Measurements from ENCODE around the gene FGD4. TPM values are rescaled to one million over a fixed set of nuclear protein-coding genes. Genes with fewer than 3 reads are reported as not detected.

FGD4 gene
- total and polyA plus RNA-seq, 2 donors from 2014 or later, result 4.9 to 55.5 TPM

DNA sequence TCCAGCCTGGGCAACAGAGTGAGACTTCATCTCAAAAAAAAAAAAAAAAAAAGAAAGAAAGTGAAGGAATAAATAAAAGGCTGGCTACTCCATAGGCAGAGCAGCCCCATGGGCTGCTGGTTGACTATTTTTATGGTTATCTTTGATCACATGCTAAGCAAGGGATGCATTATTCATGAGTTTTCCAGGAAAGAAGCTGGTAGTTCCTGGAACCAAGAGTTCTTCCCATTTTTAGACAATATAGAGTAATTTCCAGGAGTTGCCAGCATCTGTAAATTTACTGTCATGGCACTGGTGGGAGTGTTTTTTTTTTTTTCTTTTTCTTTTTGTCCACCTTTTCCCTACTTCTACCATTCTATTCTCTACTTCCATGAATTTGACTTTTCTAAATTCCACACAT, 24.2 kb downstream of the FGD4 start:
- Histone ChIP-seq H3K27ac (ENCODE audit: low read depth in 2 of 2, low read length in 2 of 2) (no peak overlapping the region), H3K27me3 (ENCODE audit: control insufficient read depth, insufficient read depth, low read length) (no peaks in the 10 kb centered on the region), H3K9ac (ENCODE audit: low read length in 3 of 3) (no peak overlapping the region), H3K36me3 (ENCODE audit: control insufficient read depth in 2 of 3, insufficient read depth in 3 of 3, low read length in 3 of 3) (no peaks in the 10 kb centered on the region), H3K4me3 (ENCODE audit: low read length in 3 of 3) (no peak overlapping the region), H3K4me1 (ENCODE audit: control insufficient read depth in 2 of 3, insufficient read depth in 2 of 3, low read depth in 1 of 3, low read length in 3 of 3) (peaks cover 0 to 18% (median 4%) of the 10 kb centered on the region in 3 donors), H3K9me3 (ENCODE audit: control insufficient read depth in 2 of 3, insufficient read depth in 1 of 3, low read length in 3 of 3) (no peaks in the 10 kb centered on the region)
- FAIRE-seq, result no peak
- TF ChIP-seq, protein P1, sequence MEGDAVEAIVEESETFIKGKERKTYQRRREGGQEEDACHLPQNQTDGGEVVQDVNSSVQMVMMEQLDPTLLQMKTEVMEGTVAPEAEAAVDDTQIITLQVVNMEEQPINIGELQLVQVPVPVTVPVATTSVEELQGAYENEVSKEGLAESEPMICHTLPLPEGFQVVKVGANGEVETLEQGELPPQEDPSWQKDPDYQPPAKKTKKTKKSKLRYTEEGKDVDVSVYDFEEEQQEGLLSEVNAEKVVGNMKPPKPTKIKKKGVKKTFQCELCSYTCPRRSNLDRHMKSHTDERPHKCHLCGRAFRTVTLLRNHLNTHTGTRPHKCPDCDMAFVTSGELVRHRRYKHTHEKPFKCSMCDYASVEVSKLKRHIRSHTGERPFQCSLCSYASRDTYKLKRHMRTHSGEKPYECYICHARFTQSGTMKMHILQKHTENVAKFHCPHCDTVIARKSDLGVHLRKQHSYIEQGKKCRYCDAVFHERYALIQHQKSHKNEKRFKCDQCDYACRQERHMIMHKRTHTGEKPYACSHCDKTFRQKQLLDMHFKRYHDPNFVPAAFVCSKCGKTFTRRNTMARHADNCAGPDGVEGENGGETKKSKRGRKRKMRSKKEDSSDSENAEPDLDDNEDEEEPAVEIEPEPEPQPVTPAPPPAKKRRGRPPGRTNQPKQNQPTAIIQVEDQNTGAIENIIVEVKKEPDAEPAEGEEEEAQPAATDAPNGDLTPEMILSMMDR (IDR thresholded peaks at IDR 0.05; ENCODE audit: borderline replicate concordance, extremely low read depth, insufficient read depth), result no peak
- DNase-seq, result no peak
- intact Hi-C loops (cut with DNase I), result no loop called here

DNA sequence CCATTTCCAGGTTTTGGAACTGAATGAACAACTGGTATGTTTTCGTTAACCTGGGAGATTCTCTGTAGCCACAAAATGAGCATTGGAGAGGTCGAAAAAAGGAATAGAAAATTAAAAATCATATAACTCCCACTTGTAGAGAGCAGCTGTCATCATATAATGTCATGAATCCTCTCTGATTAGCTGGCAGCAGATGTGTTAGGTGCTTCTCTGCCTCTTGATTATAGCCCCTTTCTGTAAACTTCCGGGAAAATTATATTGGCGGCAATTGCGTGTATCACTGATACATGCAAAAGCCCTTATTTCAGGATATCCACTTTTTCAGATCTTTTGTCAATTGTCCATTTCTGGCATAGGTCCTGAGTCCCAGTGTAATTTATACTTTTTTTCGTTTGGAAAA, 31.7 kb downstream of the FGD4 start:
- no peaks in the 10 kb centered on the region for H3K36me3 ChIP-seq (ENCODE audit: control insufficient read depth in 2 of 3, insufficient read depth in 3 of 3, low read length in 3 of 3)
- no peak overlapping the region for H3K4me3 ChIP-seq (ENCODE audit: low read length in 3 of 3)
- TF ChIP-seq, protein P1 (IDR thresholded peaks at IDR 0.05; ENCODE audit: borderline replicate concordance, extremely low read depth, insufficient read depth), result no peak
- no peak overlapping the region for H3K27ac ChIP-seq (ENCODE audit: low read depth in 2 of 2, low read length in 2 of 2)
- no peaks in the 10 kb centered on the region for H3K27me3 ChIP-seq (ENCODE audit: control insufficient read depth, insufficient read depth, low read length)
- no peak for FAIRE-seq
- no peak for DNase-seq
- no peaks in the 10 kb centered on the region for H3K9me3 ChIP-seq (ENCODE audit: control insufficient read depth in 2 of 3, insufficient read depth in 1 of 3, low read length in 3 of 3)
- no peak overlapping the region for H3K9ac ChIP-seq (ENCODE audit: low read length in 3 of 3)
- intact Hi-C loops (cut with DNase I), result no loop called here
- peaks cover 0 to under 1% (median 0%) of the 10 kb centered on the region in 3 donors for H3K4me1 ChIP-seq (ENCODE audit: control insufficient read depth in 2 of 3, insufficient read depth in 2 of 3, low read depth in 1 of 3, low read length in 3 of 3)

DNA sequence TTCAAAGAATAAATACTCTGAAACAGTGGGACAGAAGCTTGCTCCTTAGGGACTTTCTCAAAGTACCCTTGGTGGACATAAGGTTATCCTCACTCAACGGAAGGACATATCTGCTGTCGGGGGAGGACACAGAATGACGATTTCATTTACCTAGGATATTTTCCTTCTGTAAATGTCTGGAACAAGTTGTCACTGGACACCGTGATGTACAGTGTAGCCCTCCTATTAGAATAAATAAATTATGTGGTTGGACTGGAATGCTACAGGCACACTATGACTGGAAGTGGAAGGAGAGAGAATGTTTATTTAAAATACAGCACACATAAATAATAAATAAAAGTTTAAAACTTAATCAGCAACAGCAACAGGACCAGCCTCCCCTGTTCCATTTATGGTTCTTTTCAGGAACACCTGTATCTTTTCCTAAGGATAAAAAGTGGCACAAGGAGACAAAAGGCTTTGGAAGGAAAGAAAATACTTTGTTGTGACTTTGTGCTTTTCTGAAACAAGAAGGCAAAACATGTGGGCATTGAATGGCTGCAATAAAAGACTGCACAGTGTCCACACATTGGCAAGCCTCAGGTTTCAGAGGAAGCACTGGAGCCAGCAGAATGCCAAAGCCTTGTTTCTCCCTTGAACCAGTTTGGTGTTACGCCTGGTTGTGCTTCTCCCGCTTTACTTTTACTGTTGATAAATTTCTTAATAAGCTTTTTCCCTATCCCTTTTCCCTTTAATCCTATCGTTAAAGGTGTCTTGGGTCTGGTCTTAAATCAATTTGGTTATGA, 36.8 kb downstream of the FGD4 start:
- H3K27ac ChIP-seq (ENCODE audit: low read depth in 2 of 2, low read length in 2 of 2), result no peak overlapping the region
- H3K27me3 ChIP-seq (ENCODE audit: control insufficient read depth, insufficient read depth, low read length), result no peaks in the 10 kb centered on the region
- peaks cover 3 to 13% (median 6%) of the 10 kb centered on the region in 3 donors for H3K4me1 ChIP-seq (ENCODE audit: control insufficient read depth in 2 of 3, insufficient read depth in 2 of 3, low read depth in 1 of 3, low read length in 3 of 3)
- intact Hi-C loops (cut with DNase I), result no loop called here
- no peak overlapping the region for H3K4me3 ChIP-seq (ENCODE audit: low read length in 3 of 3)
- FAIRE-seq (no peak), DNase-seq (peak in 3 of 5 donors; percentile 50 to 80 (median 75))
- no peaks in the 10 kb centered on the region for H3K36me3 ChIP-seq (ENCODE audit: control insufficient read depth in 2 of 3, insufficient read depth in 3 of 3, low read length in 3 of 3)
- TF ChIP-seq, protein P1 (IDR thresholded peaks at IDR 0.05; ENCODE audit: borderline replicate concordance, extremely low read depth, insufficient read depth), result no peak
- H3K9ac ChIP-seq (ENCODE audit: low read length in 3 of 3), result no peak overlapping the region
- no peaks in the 10 kb centered on the region for H3K9me3 ChIP-seq (ENCODE audit: control insufficient read depth in 2 of 3, insufficient read depth in 1 of 3, low read length in 3 of 3)

Data from kidney (tissue), 14 donors.